ENCODE data around the gene FBXL13. TPM values are rescaled to one million over a fixed set of nuclear protein-coding genes. Genes with fewer than 3 reads are reported as not detected.
"Not testable (repeated sequence)": the region's sequence is repeated elsewhere in the genome, so short reads cannot be mapped to it uniquely, and the experiment has no call there.

Gene FBXL13
- total and polyA plus RNA-seq, 5 donors from 2014 or later, result 0.19 to 0.42 TPM; not detected in 3

GRCh38 chr7:102973096-102973802 lies 101.3 kb downstream of the FBXL13 start:
- DNase-seq (no peak), ATAC-seq (ENCODE audit: low read depth in 2 of 2) (no peak)
- Mint-ChIP-seq H3K4me3 (no peak overlapping the region), H3K27ac (no peak overlapping the region), H3K4me1 (no peaks in the 10 kb centered on the region), H3K27me3 (peaks cover 4% of the 10 kb centered on the region), H3K36me3 (no peaks in the 10 kb centered on the region), H3K9me3 (no peaks in the 10 kb centered on the region)
- Histone ChIP-seq H3K27me3 (ENCODE audit: control insufficient read depth, insufficient read depth, low read length) (no peaks in the 10 kb centered on the region), H3K4me3 (ENCODE audit: low read depth, low read length) (no peak overlapping the region), H3K4me1 (ENCODE audit: control insufficient read depth, insufficient read depth, low read length, poor library complexity, severe bottlenecking) (no peaks in the 10 kb centered on the region), H3K27ac (ENCODE audit: insufficient read depth, low read length, poor library complexity, severe bottlenecking) (no peak overlapping the region), H3K9me3 (ENCODE audit: control insufficient read depth in 2 of 2, low read length in 2 of 2) (no peaks in the 10 kb centered on the region), H3K36me3 (ENCODE audit: control insufficient read depth, insufficient read depth, low read length) (no peaks in the 10 kb centered on the region)

GRCh38 chr7:102967798-102968197 lies 106.8 kb downstream of the FBXL13 start:
- no peaks in the 10 kb centered on the region for H3K9me3 ChIP-seq (ENCODE audit: control insufficient read depth in 2 of 2, low read length in 2 of 2)
- Mint-ChIP-seq H3K4me3 (no peak overlapping the region), H3K27ac (no peak overlapping the region), H3K9me3 (peaks cover 0 to 2% (median 0%) of the 10 kb centered on the region in 7 donors), H3K36me3 (no peaks in the 10 kb centered on the region), H3K27me3 (peaks cover 6% of the 10 kb centered on the region), H3K4me1 (no peaks in the 10 kb centered on the region)
- no peak for DNase-seq
- H3K4me3 ChIP-seq (ENCODE audit: low read depth, low read length), result no peak overlapping the region
- H3K27me3 ChIP-seq (ENCODE audit: control insufficient read depth, insufficient read depth, low read length), result no peaks in the 10 kb centered on the region
- no peaks in the 10 kb centered on the region for H3K4me1 ChIP-seq (ENCODE audit: control insufficient read depth, insufficient read depth, low read length, poor library complexity, severe bottlenecking)
- no peaks in the 10 kb centered on the region for H3K36me3 ChIP-seq (ENCODE audit: control insufficient read depth, insufficient read depth, low read length)
- H3K27ac ChIP-seq (ENCODE audit: insufficient read depth, low read length, poor library complexity, severe bottlenecking), result no peak overlapping the region
- ATAC-seq (ENCODE audit: low read depth in 2 of 2), result no peak

GRCh38 chr7:102966465-102966864 lies 108.1 kb downstream of the FBXL13 start:
- Mint-ChIP-seq H3K27ac (no peak overlapping the region), H3K4me3 (no peak overlapping the region), H3K27me3 (peaks cover 6% of the 10 kb centered on the region), H3K4me1 (no peaks in the 10 kb centered on the region), H3K9me3 (peaks cover 0 to 3% (median 0%) of the 10 kb centered on the region in 7 donors), H3K36me3 (no peaks in the 10 kb centered on the region)
- H3K4me3 ChIP-seq (ENCODE audit: low read depth, low read length), result no peak overlapping the region
- no peak for DNase-seq
- no peak overlapping the region for H3K27ac ChIP-seq (ENCODE audit: insufficient read depth, low read length, poor library complexity, severe bottlenecking)
- no peaks in the 10 kb centered on the region for H3K4me1 ChIP-seq (ENCODE audit: control insufficient read depth, insufficient read depth, low read length, poor library complexity, severe bottlenecking)
- no peaks in the 10 kb centered on the region for H3K36me3 ChIP-seq (ENCODE audit: control insufficient read depth, insufficient read depth, low read length)
- H3K9me3 ChIP-seq (ENCODE audit: control insufficient read depth in 2 of 2, low read length in 2 of 2), result no peaks in the 10 kb centered on the region
- H3K27me3 ChIP-seq (ENCODE audit: control insufficient read depth, insufficient read depth, low read length), result no peaks in the 10 kb centered on the region
- no peak for ATAC-seq (ENCODE audit: low read depth in 2 of 2)

- not testable (repeated sequence) for H3K4me3 ChIP-seq (ENCODE audit: low read depth, low read length); H3K36me3 ChIP-seq (ENCODE audit: control insufficient read depth, insufficient read depth, low read length); H3K36me3 Mint-ChIP-seq; H3K4me1 ChIP-seq (ENCODE audit: control insufficient read depth, insufficient read depth, low read length, poor library complexity, severe bottlenecking); ATAC-seq (ENCODE audit: low read depth in 2 of 2); H3K27me3 ChIP-seq (ENCODE audit: control insufficient read depth, insufficient read depth, low read length); H3K27ac ChIP-seq (ENCODE audit: insufficient read depth, low read length, poor library complexity, severe bottlenecking); H3K27me3 Mint-ChIP-seq; H3K4me3 Mint-ChIP-seq; DNase-seq; H3K9me3 ChIP-seq (ENCODE audit: control insufficient read depth in 2 of 2, low read length in 2 of 2); H3K4me1 Mint-ChIP-seq; H3K27ac Mint-ChIP-seq
- H3K9me3 Mint-ChIP-seq, result peaks cover 0 to 15% (median 1%) of the 10 kb centered on the region in 7 donors
Measured at GRCh38 chr7:102961993-102962392, 112.6 kb downstream of the FBXL13 start.

- not testable (repeated sequence) for ATAC-seq (ENCODE audit: low read depth in 2 of 2); H3K4me1 ChIP-seq (ENCODE audit: control insufficient read depth, insufficient read depth, low read length, poor library complexity, severe bottlenecking); H3K36me3 Mint-ChIP-seq; H3K27ac ChIP-seq (ENCODE audit: insufficient read depth, low read length, poor library complexity, severe bottlenecking); H3K27me3 ChIP-seq (ENCODE audit: control insufficient read depth, insufficient read depth, low read length); H3K36me3 ChIP-seq (ENCODE audit: control insufficient read depth, insufficient read depth, low read length); H3K4me1 Mint-ChIP-seq; H3K27ac Mint-ChIP-seq; H3K4me3 ChIP-seq (ENCODE audit: low read depth, low read length); H3K9me3 ChIP-seq (ENCODE audit: control insufficient read depth in 2 of 2, low read length in 2 of 2); H3K4me3 Mint-ChIP-seq; DNase-seq; H3K27me3 Mint-ChIP-seq
- H3K9me3 Mint-ChIP-seq, result peaks cover 0 to 41% (median 15%) of the 10 kb centered on the region in 7 donors
Measured at GRCh38 chr7:102958004-102958403, 116.6 kb downstream of the FBXL13 start.

- H3K36me3 Mint-ChIP-seq; DNase-seq; H3K4me3 ChIP-seq (ENCODE audit: low read depth, low read length); H3K4me1 ChIP-seq (ENCODE audit: control insufficient read depth, insufficient read depth, low read length, poor library complexity, severe bottlenecking); H3K27ac ChIP-seq (ENCODE audit: insufficient read depth, low read length, poor library complexity, severe bottlenecking); H3K27me3 Mint-ChIP-seq; H3K36me3 ChIP-seq (ENCODE audit: control insufficient read depth, insufficient read depth, low read length); H3K4me3 Mint-ChIP-seq; ATAC-seq (ENCODE audit: low read depth in 2 of 2); H3K4me1 Mint-ChIP-seq; H3K27me3 ChIP-seq (ENCODE audit: control insufficient read depth, insufficient read depth, low read length); H3K9me3 ChIP-seq (ENCODE audit: control insufficient read depth in 2 of 2, low read length in 2 of 2); H3K27ac Mint-ChIP-seq: not testable (repeated sequence)
- peaks cover 1 to 38% (median 17%) of the 10 kb centered on the region in 7 donors for H3K9me3 Mint-ChIP-seq
Measured at GRCh38 chr7:102954359-102954758, 120.2 kb downstream of the FBXL13 start.

GRCh38 chr7:102953406-102953805 lies 121.2 kb downstream of the FBXL13 start:
- no peak for DNase-seq
- no peaks in the 10 kb centered on the region for H3K27me3 Mint-ChIP-seq
- peaks cover 8% of the 10 kb centered on the region for H3K36me3 Mint-ChIP-seq
- Histone ChIP-seq H3K27me3 (ENCODE audit: control insufficient read depth, insufficient read depth, low read length) (no peaks in the 10 kb centered on the region), H3K4me1 (ENCODE audit: control insufficient read depth, insufficient read depth, low read length, poor library complexity, severe bottlenecking) (no peaks in the 10 kb centered on the region), H3K27ac (ENCODE audit: insufficient read depth, low read length, poor library complexity, severe bottlenecking) (no peak overlapping the region), H3K36me3 (ENCODE audit: control insufficient read depth, insufficient read depth, low read length) (no peaks in the 10 kb centered on the region), H3K4me3 (ENCODE audit: low read depth, low read length) (no peak overlapping the region), H3K9me3 (ENCODE audit: control insufficient read depth in 2 of 2, low read length in 2 of 2) (no peaks in the 10 kb centered on the region)
- peaks cover 1 to 38% (median 17%) of the 10 kb centered on the region in 7 donors for H3K9me3 Mint-ChIP-seq
- ATAC-seq (ENCODE audit: low read depth in 2 of 2), result no peak
- no peak overlapping the region for H3K4me3 Mint-ChIP-seq
- no peak overlapping the region for H3K27ac Mint-ChIP-seq
- no peaks in the 10 kb centered on the region for H3K4me1 Mint-ChIP-seq

- H3K4me1 ChIP-seq (ENCODE audit: control insufficient read depth, insufficient read depth, low read length, poor library complexity, severe bottlenecking), result no peaks in the 10 kb centered on the region
- ATAC-seq (ENCODE audit: low read depth in 2 of 2), result no peak
- no peak overlapping the region for H3K27ac Mint-ChIP-seq
Measured at GRCh38 chr7:102951839-102952238, 122.8 kb downstream of the FBXL13 start.

More at GRCh38 chr7:102951839-102952238, 122.8 kb downstream of the FBXL13 start:
- no peaks in the 10 kb centered on the region for H3K27me3 ChIP-seq (ENCODE audit: control insufficient read depth, insufficient read depth, low read length)
- H3K36me3 ChIP-seq (ENCODE audit: control insufficient read depth, insufficient read depth, low read length), result no peaks in the 10 kb centered on the region
- peaks cover 8% of the 10 kb centered on the region for H3K36me3 Mint-ChIP-seq
- DNase-seq, result no peak
- H3K9me3 ChIP-seq (ENCODE audit: control insufficient read depth in 2 of 2, low read length in 2 of 2), result no peaks in the 10 kb centered on the region
- no peaks in the 10 kb centered on the region for H3K27me3 Mint-ChIP-seq
- no peak overlapping the region for H3K4me3 Mint-ChIP-seq
- no peaks in the 10 kb centered on the region for H3K4me1 Mint-ChIP-seq
- peaks cover 1 to 26% (median 14%) of the 10 kb centered on the region in 7 donors for H3K9me3 Mint-ChIP-seq
- no peak overlapping the region for H3K4me3 ChIP-seq (ENCODE audit: low read depth, low read length)
- no peak overlapping the region for H3K27ac ChIP-seq (ENCODE audit: insufficient read depth, low read length, poor library complexity, severe bottlenecking)
